Urinary bladder (tissue), 4 donors: ENCODE measurements around the gene LDLR. TPM values are rescaled to one million over a fixed set of nuclear protein-coding genes. Genes with fewer than 3 reads are reported as not detected.
"Not testable (repeated sequence)": the region's sequence is repeated elsewhere in the genome, so short reads cannot be mapped to it uniquely, and the experiment has no call there.

Experiments used
- DNase-seq: peaks from one replicate; pipeline ENCODE4 v3.0.0-alpha.2; 2015; ENCODE audit errors: extremely low spot score
- H3K27ac ChIP-seq: one replicate; pipeline ENCODE4 v1.5.1; 2013; ENCODE audit warnings: low read depth, mild to moderate bottlenecking, moderate library complexity
- H3K36me3 ChIP-seq: one replicate; pipeline ENCODE4 v1.6.1; 2013; ENCODE audit warnings: mild to moderate bottlenecking, moderate library complexity; ENCODE audit not compliant: insufficient read depth
- H3K4me1 ChIP-seq: one replicate; pipeline ENCODE4 v1.6.1; 2013; ENCODE audit warnings: mild to moderate bottlenecking, moderate library complexity; ENCODE audit not compliant: insufficient read depth
- H3K4me3 ChIP-seq: one replicate; pipeline ENCODE4 v1.5.1; 2013; ENCODE audit warnings: low read depth, low read length
- WGBS: extraction: QIAGEN DNeasy Blood & Tissue Kit; methylation state at CpG from one replicate; pipeline ENCODE4 v1.1.7; 2013; 5-methylcytosine and 5-hydroxymethylcytosine counted together
- polyA plus RNA-seq: library from polyadenylated mRNA; stranded (reverse); fragments of 200-250 nt; gene quantifications from one replicate; pipeline ENCODE4 v1.2.3, GENCODE V29; 2013
- total RNA-seq: library from RNA; depleted of rRNA; stranded (reverse); fragments of >200 nt; gene quantifications from one replicate; pipeline ENCODE4 v1.2.3, GENCODE V29; 2014
- donor health status: healthy with polysubstance abuse.
- donor health status: healthy.

LDLR gene
- total and polyA plus RNA-seq, 2 donors = 44.9 to 48.6 TPM

GRCh38 chr19:11168568-11168967, 79.3 kb downstream of the LDLR start:
- DNase-seq = no peak
- Histone ChIP-seq H3K36me3 (no peaks in the 10 kb centered on the region), H3K4me3 (no peak overlapping the region), H3K4me1 (no peaks in the 10 kb centered on the region), H3K27ac (no peak overlapping the region)
- WGBS = 71% methylated on average over 7 of the region's 7 CpGs

GRCh38 chr19:11169896-11170678, 80.8 kb downstream of the LDLR start:
- DNase-seq = no peak
- H3K27ac ChIP-seq = no peak overlapping the region
- WGBS = 79% methylated on average over 31 of the region's 31 CpGs
- H3K4me3 ChIP-seq = no peak overlapping the region
- no peaks in the 10 kb centered on the region for H3K36me3 ChIP-seq
- no peaks in the 10 kb centered on the region for H3K4me1 ChIP-seq

GRCh38 chr19:11171144-11171543, 81.9 kb downstream of the LDLR start:
- H3K4me3 ChIP-seq = no peak overlapping the region
- no peaks in the 10 kb centered on the region for H3K36me3 ChIP-seq
- H3K27ac ChIP-seq = no peak overlapping the region
- DNase-seq = no peak
- no peaks in the 10 kb centered on the region for H3K4me1 ChIP-seq
- 54% methylated on average over 5 of the region's 5 CpGs for WGBS

GRCh38 chr19:11172576-11172975, 83.3 kb downstream of the LDLR start:
- no peak for DNase-seq
- Histone ChIP-seq H3K4me3 (no peak overlapping the region), H3K36me3 (peaks cover 5% of the 10 kb centered on the region), H3K4me1 (no peaks in the 10 kb centered on the region), H3K27ac (no peak overlapping the region)
- 74% methylated on average over 6 of the region's 6 CpGs for WGBS

GRCh38 chr19:11173516-11174155, 84.4 kb downstream of the LDLR start:
- H3K27ac ChIP-seq = no peak overlapping the region
- no peak overlapping the region for H3K4me3 ChIP-seq
- H3K36me3 ChIP-seq = peaks cover 5% of the 10 kb centered on the region
- no peaks in the 10 kb centered on the region for H3K4me1 ChIP-seq
- 82% methylated on average over 8 of the region's 8 CpGs for WGBS
- DNase-seq = no peak

- no peak overlapping the region for H3K4me3 ChIP-seq
- no peaks in the 10 kb centered on the region for H3K4me1 ChIP-seq
- H3K36me3 ChIP-seq = peaks cover 5% of the 10 kb centered on the region
- H3K27ac ChIP-seq = no peak overlapping the region
- no peak for DNase-seq
- 94% methylated on average over 27 of the region's 27 CpGs for WGBS
Observed at GRCh38 chr19:11174336-11174735, 85.1 kb downstream of the LDLR start.

- no peak overlapping the region for H3K4me3 ChIP-seq
- no peaks in the 10 kb centered on the region for H3K4me1 ChIP-seq
- no peak for DNase-seq
- H3K27ac ChIP-seq = no peak overlapping the region
- 88% methylated on average over 7 of the region's 7 CpGs for WGBS
- H3K36me3 ChIP-seq = peaks cover 5% of the 10 kb centered on the region
Observed at GRCh38 chr19:11175920-11176319, 86.7 kb downstream of the LDLR start.

- Histone ChIP-seq H3K4me1 (no peaks in the 10 kb centered on the region), H3K27ac (no peak overlapping the region), H3K4me3 (no peak overlapping the region), H3K36me3 (peaks cover 5% of the 10 kb centered on the region)
- DNase-seq = no peak
- WGBS = 89% methylated on average over 18 of the region's 18 CpGs
Observed at GRCh38 chr19:11176466-11177193, 87.4 kb downstream of the LDLR start.

- WGBS = 91% methylated on average over 9 of the region's 9 CpGs
- Histone ChIP-seq H3K4me3 (no peak overlapping the region), H3K27ac (no peak overlapping the region), H3K36me3 (peaks cover 5% of the 10 kb centered on the region), H3K4me1 (no peaks in the 10 kb centered on the region)
- no peak for DNase-seq
Observed at GRCh38 chr19:11177592-11177991, 88.3 kb downstream of the LDLR start.

GRCh38 chr19:11179145-11179465, 89.8 kb downstream of the LDLR start:
- not testable (repeated sequence) for DNase-seq, H3K36me3 ChIP-seq, H3K4me3 ChIP-seq, H3K4me1 ChIP-seq, H3K27ac ChIP-seq
- WGBS = 80% methylated on average over 9 of the region's 9 CpGs

GRCh38 chr19:11179716-11180297, 90.5 kb downstream of the LDLR start:
- Histone ChIP-seq H3K27ac (peak overlapping the region; percentile 61), H3K4me3 (no peak overlapping the region), H3K4me1 (no peaks in the 10 kb centered on the region), H3K36me3 (peaks cover 5% of the 10 kb centered on the region)
- no peak for DNase-seq
- WGBS = 48% methylated on average over 11 of the region's 11 CpGs

- Histone ChIP-seq H3K4me1 (no peaks in the 10 kb centered on the region), H3K4me3 (no peak overlapping the region), H3K27ac (no peak overlapping the region), H3K36me3 (peaks cover 5% of the 10 kb centered on the region)
- DNase-seq = no peak
- WGBS = 21% methylated on average over 8 of the region's 8 CpGs
Observed at GRCh38 chr19:11180346-11180745, 91.1 kb downstream of the LDLR start.

GRCh38 chr19:11180975-11181374, 91.7 kb downstream of the LDLR start:
- not testable (repeated sequence) for H3K4me3 ChIP-seq, DNase-seq, H3K4me1 ChIP-seq, H3K36me3 ChIP-seq, H3K27ac ChIP-seq
- WGBS = 51% methylated on average over 8 of the region's 8 CpGs

GRCh38 chr19:11181488-11181887, 92.2 kb downstream of the LDLR start:
- H3K36me3 ChIP-seq = peaks cover 6% of the 10 kb centered on the region
- H3K4me1 ChIP-seq = no peaks in the 10 kb centered on the region
- 86% methylated on average over 4 of the region's 4 CpGs for WGBS
- H3K27ac ChIP-seq = no peak overlapping the region
- H3K4me3 ChIP-seq = no peak overlapping the region
- DNase-seq = no peak
